ENCODE results near the gene ADAMTS9. TPM values are rescaled to one million over a fixed set of nuclear protein-coding genes. Genes with fewer than 3 reads are reported as not detected.

Gene ADAMTS9
- polyA plus RNA-seq, 2 of the 4 experiments (the other 2 are of a cell fraction): 0.34 to 1.1 TPM

GRCh38 chr3:64654013-64654412 lies 33.8 kb downstream of the ADAMTS9 start:
- 75% methylated on average over 5 of the region's 5 CpGs for WGBS (ENCODE audit: missing lambda C conversion rate)
- POLR2A ChIA-PET: no interaction called here
- H3K27ac ChIP-seq: no peak overlapping the region

GRCh38 chr3:64653101-64653500 lies 34.7 kb downstream of the ADAMTS9 start:
- WGBS (ENCODE audit: missing lambda C conversion rate): 55% methylated on average over 3 of the region's 3 CpGs
- FAIRE-seq (no peak), ATAC-seq (no peak), DNase-seq (ENCODE audit: low read depth in 1 of 2, low spot score in 1 of 2) (no peak)
- no peak overlapping the region for H3K27ac ChIP-seq
- no peak overlapping the region for H3K4me3 ChIP-seq
- no peaks in the 10 kb centered on the region for H3K4me1 ChIP-seq
- TF ChIP-seq, protein P1, sequence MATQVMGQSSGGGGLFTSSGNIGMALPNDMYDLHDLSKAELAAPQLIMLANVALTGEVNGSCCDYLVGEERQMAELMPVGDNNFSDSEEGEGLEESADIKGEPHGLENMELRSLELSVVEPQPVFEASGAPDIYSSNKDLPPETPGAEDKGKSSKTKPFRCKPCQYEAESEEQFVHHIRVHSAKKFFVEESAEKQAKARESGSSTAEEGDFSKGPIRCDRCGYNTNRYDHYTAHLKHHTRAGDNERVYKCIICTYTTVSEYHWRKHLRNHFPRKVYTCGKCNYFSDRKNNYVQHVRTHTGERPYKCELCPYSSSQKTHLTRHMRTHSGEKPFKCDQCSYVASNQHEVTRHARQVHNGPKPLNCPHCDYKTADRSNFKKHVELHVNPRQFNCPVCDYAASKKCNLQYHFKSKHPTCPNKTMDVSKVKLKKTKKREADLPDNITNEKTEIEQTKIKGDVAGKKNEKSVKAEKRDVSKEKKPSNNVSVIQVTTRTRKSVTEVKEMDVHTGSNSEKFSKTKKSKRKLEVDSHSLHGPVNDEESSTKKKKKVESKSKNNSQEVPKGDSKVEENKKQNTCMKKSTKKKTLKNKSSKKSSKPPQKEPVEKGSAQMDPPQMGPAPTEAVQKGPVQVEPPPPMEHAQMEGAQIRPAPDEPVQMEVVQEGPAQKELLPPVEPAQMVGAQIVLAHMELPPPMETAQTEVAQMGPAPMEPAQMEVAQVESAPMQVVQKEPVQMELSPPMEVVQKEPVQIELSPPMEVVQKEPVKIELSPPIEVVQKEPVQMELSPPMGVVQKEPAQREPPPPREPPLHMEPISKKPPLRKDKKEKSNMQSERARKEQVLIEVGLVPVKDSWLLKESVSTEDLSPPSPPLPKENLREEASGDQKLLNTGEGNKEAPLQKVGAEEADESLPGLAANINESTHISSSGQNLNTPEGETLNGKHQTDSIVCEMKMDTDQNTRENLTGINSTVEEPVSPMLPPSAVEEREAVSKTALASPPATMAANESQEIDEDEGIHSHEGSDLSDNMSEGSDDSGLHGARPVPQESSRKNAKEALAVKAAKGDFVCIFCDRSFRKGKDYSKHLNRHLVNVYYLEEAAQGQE (IDR thresholded peaks at IDR 0.05): no peak
- no peak for TF ChIP-seq RAD21 (conservative IDR thresholded peaks at IDR 0.05 in 1 of 2, IDR thresholded peaks at IDR 0.05 in 1 of 2)
- TF ChIP-seq HOXA7 (CRISPR knock-in tag; IDR thresholded peaks at IDR 0.05): no peak
- TF ChIP-seq, protein P2, sequence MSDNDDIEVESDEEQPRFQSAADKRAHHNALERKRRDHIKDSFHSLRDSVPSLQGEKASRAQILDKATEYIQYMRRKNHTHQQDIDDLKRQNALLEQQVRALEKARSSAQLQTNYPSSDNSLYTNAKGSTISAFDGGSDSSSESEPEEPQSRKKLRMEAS (IDR thresholded peaks at IDR 0.05): no peak
- TF ChIP-seq RFX5 (IDR thresholded peaks at IDR 0.05): no peak
- ChIA-PET POLR2A (no interaction called here), CTCF (no interaction called here)
- no peaks in the 10 kb centered on the region for H3K9me3 ChIP-seq
- no peak overlapping the region for H3K4me2 ChIP-seq

More at GRCh38 chr3:64654013-64654412, 33.8 kb downstream of the ADAMTS9 start:
- no peak for TF ChIP-seq POLR2AphosphoS2 (conservative IDR thresholded peaks at IDR 0.05; ENCODE audit: low read length)
- no peak for TF ChIP-seq CEBPB (IDR thresholded peaks at IDR 0.05)
- no peak for TF ChIP-seq ZC3H11A (IDR thresholded peaks at IDR 0.05)
- TF ChIP-seq TFCP2L1 (CRISPR knock-in tag; IDR thresholded peaks at IDR 0.05): no peak
- no peak for TF ChIP-seq HDAC2 (IDR thresholded peaks at IDR 0.05)
- no peak for TF ChIP-seq RARB (CRISPR knock-in tag; IDR thresholded peaks at IDR 0.05)
- TF ChIP-seq MAZ (IDR thresholded peaks at IDR 0.05; ENCODE audit: borderline replicate concordance, low read depth, low read length): no peak
- no peak for TF ChIP-seq SMC3 (IDR thresholded peaks at IDR 0.05)
- TF ChIP-seq, protein P3, sequence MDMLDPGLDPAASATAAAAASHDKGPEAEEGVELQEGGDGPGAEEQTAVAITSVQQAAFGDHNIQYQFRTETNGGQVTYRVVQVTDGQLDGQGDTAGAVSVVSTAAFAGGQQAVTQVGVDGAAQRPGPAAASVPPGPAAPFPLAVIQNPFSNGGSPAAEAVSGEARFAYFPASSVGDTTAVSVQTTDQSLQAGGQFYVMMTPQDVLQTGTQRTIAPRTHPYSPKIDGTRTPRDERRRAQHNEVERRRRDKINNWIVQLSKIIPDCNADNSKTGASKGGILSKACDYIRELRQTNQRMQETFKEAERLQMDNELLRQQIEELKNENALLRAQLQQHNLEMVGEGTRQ (IDR thresholded peaks at IDR 0.05): no peak
- TF ChIP-seq JUN (IDR thresholded peaks at IDR 0.05): no peak
- TF ChIP-seq CHD4 (IDR thresholded peaks at IDR 0.05; ENCODE audit: borderline replicate concordance): no peak
- TF ChIP-seq NFE2L2 (conservative IDR thresholded peaks at IDR 0.05; ENCODE audit: low read length): no peak
- no peak for TF ChIP-seq HOXB5 (CRISPR knock-in tag; IDR thresholded peaks at IDR 0.05)
- TF ChIP-seq KDM1A (IDR thresholded peaks at IDR 0.05; ENCODE audit: low read depth): no peak
- no peak for TF ChIP-seq HES2 (IDR thresholded peaks at IDR 0.05)
- TF ChIP-seq RAD21 (conservative IDR thresholded peaks at IDR 0.05 in 1 of 2, IDR thresholded peaks at IDR 0.05 in 1 of 2): no peak
- no peak for TF ChIP-seq ESRRA (IDR thresholded peaks at IDR 0.05; ENCODE audit: borderline replicate concordance, low read length)
- no peak for TF ChIP-seq SREBF2 (IDR thresholded peaks at IDR 0.05)
- TF ChIP-seq TP53 (CRISPR knock-in tag; IDR thresholded peaks at IDR 0.05): no peak
- FAIRE-seq (no peak), ATAC-seq (no peak), DNase-seq (ENCODE audit: low read depth in 1 of 2, low spot score in 1 of 2) (no peak)
- no peaks in the 10 kb centered on the region for H3K4me1 ChIP-seq
- no peak overlapping the region for H3K4me2 ChIP-seq
- CTCF ChIA-PET: no interaction called here
- H3K4me3 ChIP-seq: no peak overlapping the region
- no peaks in the 10 kb centered on the region for H3K9me3 ChIP-seq
